ENCODE data around the gene LYZL6.
"Not testable (repeated sequence)": the region's sequence is repeated elsewhere in the genome, so short reads cannot be mapped to it uniquely, and the experiment has no call there.

The LYZL6 gene

GRCh38 chr17:35906191-35906925 lies 37.2 kb downstream of the LYZL6 start:
- no peak for DNase-seq

- no peak for DNase-seq
Observed at GRCh38 chr17:35903451-35903850, 40.1 kb downstream of the LYZL6 start.

- no peak for DNase-seq
Observed at GRCh38 chr17:35901631-35902175, 41.8 kb downstream of the LYZL6 start.

- no peak for DNase-seq
Observed at GRCh38 chr17:35900708-35901480, 42.6 kb downstream of the LYZL6 start.

GRCh38 chr17:35900280-35900679 lies 43.2 kb downstream of the LYZL6 start:
- no peak for DNase-seq

GRCh38 chr17:35898283-35899070 lies 45.0 kb downstream of the LYZL6 start:
- DNase-seq: no peak

GRCh38 chr17:35897772-35898171 lies 45.7 kb downstream of the LYZL6 start:
- not testable (repeated sequence) for DNase-seq

- no peak for DNase-seq
Observed at GRCh38 chr17:35895636-35896587, 47.6 kb downstream of the LYZL6 start.

- DNase-seq: no peak
Observed at GRCh38 chr17:35894206-35894605, 49.3 kb downstream of the LYZL6 start.

GRCh38 chr17:35893751-35894150 lies 49.8 kb downstream of the LYZL6 start:
- DNase-seq: no peak

- DNase-seq: peak; percentile 32
Observed at GRCh38 chr17:35892091-35893035, 51.1 kb downstream of the LYZL6 start.

- no peak for DNase-seq
Observed at GRCh38 chr17:35891269-35891668, 52.2 kb downstream of the LYZL6 start.

- no peak for DNase-seq
Observed at GRCh38 chr17:35890774-35891155, 52.7 kb downstream of the LYZL6 start.

GRCh38 chr17:35889818-35890773 lies 53.4 kb downstream of the LYZL6 start:
- no peak for DNase-seq

- no peak for DNase-seq
Observed at GRCh38 chr17:35889241-35889640, 54.3 kb downstream of the LYZL6 start.

Data from activated T-cell treated with anti-CD3 and anti-CD28 coated beads for 4 hours (primary cell).